GM23338 (cell line): Measurements from ENCODE around the gene CNGB1. TPM values are rescaled to one million over a fixed set of nuclear protein-coding genes. Genes with fewer than 3 reads are reported as not detected.

Experiments
- ATAC-seq: fragments of 200-7000 bp; cut with Tn5 transposase; 3 replicates; pipeline ENCODE4 v1.9.1; 2020
- DNase-seq: peaks from one replicate; pipeline ENCODE4 v3.0.0-alpha.2; 2015; ENCODE audit warnings: low spot score
- H2AFZ ChIP-seq: fragments of 200-600 bp; sonication (generic); 2 replicates; pipeline ENCODE4 v1.8.0; 2016; ENCODE audit warnings: antibody characterized with exemption, mild to moderate bottlenecking, moderate library complexity
- H3F3A ChIP-seq: fragments of 200-600 bp; sonication (generic); replicated peaks from 2 replicates; pipeline ENCODE4 v1.8.0; 2017; ENCODE audit warnings: antibody characterized with exemption, mixed run types, low read depth
- H3K27ac ChIP-seq: fragments of 200-600 bp; sonication (generic); 2 replicates; pipeline ENCODE4 v1.6.1; 2016; ENCODE audit warnings: low read depth
- H3K27me3 ChIP-seq: fragments of 200-600 bp; sonication (generic); 2 replicates; pipeline ENCODE4 v1.8.0; 2016; ENCODE audit warnings: mild to moderate bottlenecking, mixed run types, moderate library complexity; ENCODE audit not compliant: insufficient read depth
- H3K36me3 ChIP-seq: fragments of 200-600 bp; sonication (generic); 2 replicates; pipeline ENCODE4 v1.8.0; 2016; ENCODE audit warnings: mild to moderate bottlenecking; ENCODE audit not compliant: insufficient read depth
- H3K4me1 ChIP-seq: fragments of 200-600 bp; sonication (generic); 2 replicates; pipeline ENCODE4 v1.8.0; 2016; ENCODE audit warnings: mild to moderate bottlenecking, moderate library complexity; ENCODE audit not compliant: insufficient read depth
- H3K4me2 ChIP-seq: fragments of 200-600 bp; sonication (generic); 2 replicates; pipeline ENCODE4 v1.7.1; 2017; ENCODE audit warnings: mixed run types
- H3K4me3 ChIP-seq: fragments of 200-600 bp; sonication (generic); 2 replicates; pipeline ENCODE4 v1.6.1; 2016; ENCODE audit warnings: mixed run types
- H3K79me2 ChIP-seq: fragments of 200-600 bp; sonication (generic); replicated peaks from 2 replicates; pipeline ENCODE4 v1.8.0; 2017; ENCODE audit warnings: mild to moderate bottlenecking; ENCODE audit not compliant: insufficient read depth
- H3K9me2 ChIP-seq: fragments of 200-600 bp; sonication (generic); 2 replicates; pipeline ENCODE4 v1.8.0; 2017; ENCODE audit not compliant: insufficient read depth
- H4K20me1 ChIP-seq: fragments of 200-600 bp; sonication (generic); replicated peaks from 2 replicates; pipeline ENCODE4 v1.8.0; 2017; ENCODE audit warnings: mild to moderate bottlenecking; ENCODE audit not compliant: insufficient read depth
- H3K27ac Mint-ChIP-seq: 2 replicates; pipeline ENCODE4 v1.8.0; 2020; ENCODE audit warnings: inconsistent platforms, mild to moderate bottlenecking, moderate library complexity, mixed read lengths
- H3K27me3 Mint-ChIP-seq: 3 replicates; pipeline ENCODE4 v1.8.0; 2022; ENCODE audit warnings: low read depth, mild to moderate bottlenecking, moderate library complexity, mixed read lengths, inconsistent platforms; ENCODE audit not compliant: insufficient read depth, poor library complexity
- H3K36me3 Mint-ChIP-seq: 3 replicates; pipeline ENCODE4 v1.8.0; 2021; ENCODE audit warnings: low read depth, mild to moderate bottlenecking, inconsistent platforms, moderate library complexity, mixed read lengths
- H3K4me1 Mint-ChIP-seq: 3 replicates; pipeline ENCODE4 v1.8.0; 2020; ENCODE audit warnings: mild to moderate bottlenecking, inconsistent platforms, mixed read lengths
- H3K4me3 Mint-ChIP-seq: 3 replicates; pipeline ENCODE4 v1.8.0; 2021; ENCODE audit warnings: moderate library complexity, mild to moderate bottlenecking, inconsistent platforms, mixed read lengths
- H3K9me3 Mint-ChIP-seq: 3 replicates; pipeline ENCODE4 v1.8.0; 2020; ENCODE audit warnings: moderate library complexity, mild to moderate bottlenecking, inconsistent platforms, mixed read lengths
- CREB1 ChIP-seq: fragments of 250-450 bp; sonication (Bioruptor Pico); IDR thresholded peaks from 2 replicates; pipeline ENCODE4 v1.5.0; 2020; ENCODE audit warnings: low read depth, mild to moderate bottlenecking, moderate library complexity
- CTCF ChIP-seq, 2 experiments: fragments of 200-600 bp in 1 of 2; sonication (generic) in 1 of 2; conservative IDR thresholded peaks; 2 replicates each; pipeline versions ENCODE4 v1.5.1 to v1.6.1; 2016 to 2017; ENCODE audit warnings: antibody characterized with exemption in 2 of 2, low read depth in 2 of 2, mild to moderate bottlenecking in 2 of 2, moderate library complexity in 1 of 2
- ETS1 ChIP-seq: IDR thresholded peaks from 2 replicates; pipeline ENCODE4 v1.6.1; 2016; ENCODE audit warnings: antibody characterized with exemption
- STAT1 ChIP-seq: IDR thresholded peaks from one replicate; pipeline ENCODE4 v1.6.1; 2016; ENCODE audit warnings: antibody characterized with exemption; ENCODE audit not compliant: unreplicated experiment
- ZNF114 ChIP-seq: fragments of 250-450 bp; sonication (Bioruptor Pico); IDR thresholded peaks from 2 replicates; pipeline ENCODE4 v1.5.0; 2020; ENCODE audit warnings: mild to moderate bottlenecking, moderate library complexity
- long read RNA-seq: library from polyadenylated mRNA; unstranded; transcript quantifications from one replicate; pipeline ENCODE4 v2.0.0, GENCODE V29; 2020; ENCODE audit not compliant: unreplicated experiment
- polyA plus RNA-seq: library from polyadenylated mRNA; unstranded; fragments of >200 nt; fragmentation: Nextera tagmentation; extraction: Ambion mirVana; gene quantifications from 2 replicates; pipeline ENCODE4 v1.2.1, GENCODE V29; 2016
- total RNA-seq: library from RNA; depleted of rRNA; stranded (reverse); fragments of >200 nt; shearing (Covaris generic); gene quantifications from 2 replicates; pipeline ENCODE4 v1.2.3, GENCODE V29; 2014; rRNA removed
- TF ChIP-seq, protein P1 (sequence below): IDR thresholded peaks from one replicate; pipeline ENCODE4 v1.6.1; 2018; ENCODE audit warnings: antibody characterized with exemption; ENCODE audit not compliant: unreplicated experiment
- TF ChIP-seq, protein P2 (sequence below): fragments of 250-450 bp; sonication (Bioruptor Pico); IDR thresholded peaks from 2 replicates; pipeline ENCODE4 v1.5.0; 2020; ENCODE audit warnings: mild to moderate bottlenecking, moderate library complexity

CNGB1 gene
- total RNA-seq: not detected in 2 replicates
- polyA plus RNA-seq: not detected in 2 replicates
- long read RNA-seq: 0 reads

- Mint-ChIP-seq H3K36me3 (no peaks in the 10 kb centered on the region), H3K4me1 (peaks cover 3% of the 10 kb centered on the region; the same call in 2 of the 3 replicates), H3K27ac (no peak within 1 kb of the TSS), H3K4me3 (no peak within 1 kb of the TSS), H3K9me3 (no peaks in the 10 kb centered on the region), H3K27me3 (peaks cover 7% of the 10 kb centered on the region)
- Histone ChIP-seq H3K9me2 (no peaks in the 10 kb centered on the region), H3K4me3 (no peak within 1 kb of the TSS), H3K27ac (no peak within 1 kb of the TSS), H3K36me3 (no peaks in the 10 kb centered on the region), H4K20me1 (no peaks in the 10 kb centered on the region), H3K4me2 (no peak within 1 kb of the TSS), H2AFZ (no peak within 1 kb of the TSS), H3K79me2 (no peaks in the 10 kb centered on the region), H3F3A (no peaks in the 10 kb centered on the region), H3K27me3 (no peaks in the 10 kb centered on the region), H3K4me1 (no peaks in the 10 kb centered on the region)
- no peak for ATAC-seq
- DNase-seq: no peak
- TF ChIP-seq ZNF114 (CRISPR knock-in tag) (no peak), STAT1 (no peak)
Measured at GRCh38 chr16:57970970-57971369, at the start of gene CNGB1. Gene CNGB1 (minus strand): TSS chr16:57971128. CDS start chr16:57967286, 3,842 bp downstream.

DNA sequence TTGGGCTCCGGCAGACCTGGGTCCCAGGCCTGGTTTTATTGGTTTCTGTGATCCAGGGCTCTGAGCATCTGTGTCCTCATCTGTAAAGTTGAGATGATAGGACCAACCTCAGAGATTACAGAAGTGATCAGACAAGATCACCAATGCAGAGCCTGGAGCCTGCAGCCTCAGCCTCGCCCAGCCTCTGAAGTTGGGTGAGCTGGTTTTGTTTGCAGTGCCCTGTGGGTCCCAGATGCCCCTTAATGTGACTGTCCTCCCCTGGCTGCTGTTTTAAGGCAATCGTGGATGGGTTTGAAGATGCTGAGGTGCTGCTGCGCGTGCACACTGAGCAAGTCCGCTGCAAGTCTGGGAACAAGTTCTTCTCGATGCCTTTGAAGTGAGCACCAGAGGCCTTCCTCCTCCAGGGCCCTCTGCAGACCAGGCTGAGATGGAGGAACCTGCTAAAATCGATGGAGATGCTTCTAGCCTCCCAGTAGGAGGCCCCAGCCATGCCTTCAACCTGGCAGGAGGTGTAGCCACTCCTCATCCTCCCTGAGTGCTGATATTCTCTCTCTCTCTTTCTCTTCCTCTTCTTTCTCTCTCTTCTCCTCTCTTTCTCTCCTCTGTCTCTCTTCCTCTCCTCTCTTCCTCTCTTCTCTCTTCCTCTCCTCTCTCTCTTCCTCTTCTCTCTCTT lies 49.1 kb upstream of the CNGB1 start:
- Mint-ChIP-seq H3K9me3 (no peaks in the 10 kb centered on the region), H3K27ac (no peak overlapping the region), H3K27me3 (peaks cover 6% of the 10 kb centered on the region), H3K4me3 (no peak overlapping the region), H3K36me3 (no peaks in the 10 kb centered on the region), H3K4me1 (peaks cover 36% of the 10 kb centered on the region)
- H3K4me2 ChIP-seq: no peak overlapping the region
- H3K27me3 ChIP-seq: peaks cover 5% of the 10 kb centered on the region; the same call in 1 of the 2 replicates
- no peak overlapping the region for H3K27ac ChIP-seq
- no peak for DNase-seq
- H3K4me1 ChIP-seq: peaks cover 24% of the 10 kb centered on the region
- no peak for ATAC-seq
- no peaks in the 10 kb centered on the region; the same call in 1 of the 2 replicates for H3K36me3 ChIP-seq
- H3F3A ChIP-seq: peaks cover 7% of the 10 kb centered on the region; the same call in 1 of the 2 replicates
- no peak overlapping the region for H2AFZ ChIP-seq
- no peaks in the 10 kb centered on the region for H3K9me2 ChIP-seq
- H3K4me3 ChIP-seq: no peak overlapping the region
- no peaks in the 10 kb centered on the region; the same call in 1 of the 2 replicates for H3K79me2 ChIP-seq
- 0 out of 2 replicates have a peak, but pooled peaks cover 4% of the 10 kb centered on the region for H4K20me1 ChIP-seq
- TF ChIP-seq, protein P1, sequence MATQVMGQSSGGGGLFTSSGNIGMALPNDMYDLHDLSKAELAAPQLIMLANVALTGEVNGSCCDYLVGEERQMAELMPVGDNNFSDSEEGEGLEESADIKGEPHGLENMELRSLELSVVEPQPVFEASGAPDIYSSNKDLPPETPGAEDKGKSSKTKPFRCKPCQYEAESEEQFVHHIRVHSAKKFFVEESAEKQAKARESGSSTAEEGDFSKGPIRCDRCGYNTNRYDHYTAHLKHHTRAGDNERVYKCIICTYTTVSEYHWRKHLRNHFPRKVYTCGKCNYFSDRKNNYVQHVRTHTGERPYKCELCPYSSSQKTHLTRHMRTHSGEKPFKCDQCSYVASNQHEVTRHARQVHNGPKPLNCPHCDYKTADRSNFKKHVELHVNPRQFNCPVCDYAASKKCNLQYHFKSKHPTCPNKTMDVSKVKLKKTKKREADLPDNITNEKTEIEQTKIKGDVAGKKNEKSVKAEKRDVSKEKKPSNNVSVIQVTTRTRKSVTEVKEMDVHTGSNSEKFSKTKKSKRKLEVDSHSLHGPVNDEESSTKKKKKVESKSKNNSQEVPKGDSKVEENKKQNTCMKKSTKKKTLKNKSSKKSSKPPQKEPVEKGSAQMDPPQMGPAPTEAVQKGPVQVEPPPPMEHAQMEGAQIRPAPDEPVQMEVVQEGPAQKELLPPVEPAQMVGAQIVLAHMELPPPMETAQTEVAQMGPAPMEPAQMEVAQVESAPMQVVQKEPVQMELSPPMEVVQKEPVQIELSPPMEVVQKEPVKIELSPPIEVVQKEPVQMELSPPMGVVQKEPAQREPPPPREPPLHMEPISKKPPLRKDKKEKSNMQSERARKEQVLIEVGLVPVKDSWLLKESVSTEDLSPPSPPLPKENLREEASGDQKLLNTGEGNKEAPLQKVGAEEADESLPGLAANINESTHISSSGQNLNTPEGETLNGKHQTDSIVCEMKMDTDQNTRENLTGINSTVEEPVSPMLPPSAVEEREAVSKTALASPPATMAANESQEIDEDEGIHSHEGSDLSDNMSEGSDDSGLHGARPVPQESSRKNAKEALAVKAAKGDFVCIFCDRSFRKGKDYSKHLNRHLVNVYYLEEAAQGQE: no peak
- TF ChIP-seq CTCF (conservative IDR thresholded peaks at IDR 0.05; ENCODE audit: low read depth in 2 of 2) (no peak), STAT1 (no peak), CREB1 (CRISPR knock-in tag) (no peak), ETS1 (no peak)
- TF ChIP-seq, protein P2, sequence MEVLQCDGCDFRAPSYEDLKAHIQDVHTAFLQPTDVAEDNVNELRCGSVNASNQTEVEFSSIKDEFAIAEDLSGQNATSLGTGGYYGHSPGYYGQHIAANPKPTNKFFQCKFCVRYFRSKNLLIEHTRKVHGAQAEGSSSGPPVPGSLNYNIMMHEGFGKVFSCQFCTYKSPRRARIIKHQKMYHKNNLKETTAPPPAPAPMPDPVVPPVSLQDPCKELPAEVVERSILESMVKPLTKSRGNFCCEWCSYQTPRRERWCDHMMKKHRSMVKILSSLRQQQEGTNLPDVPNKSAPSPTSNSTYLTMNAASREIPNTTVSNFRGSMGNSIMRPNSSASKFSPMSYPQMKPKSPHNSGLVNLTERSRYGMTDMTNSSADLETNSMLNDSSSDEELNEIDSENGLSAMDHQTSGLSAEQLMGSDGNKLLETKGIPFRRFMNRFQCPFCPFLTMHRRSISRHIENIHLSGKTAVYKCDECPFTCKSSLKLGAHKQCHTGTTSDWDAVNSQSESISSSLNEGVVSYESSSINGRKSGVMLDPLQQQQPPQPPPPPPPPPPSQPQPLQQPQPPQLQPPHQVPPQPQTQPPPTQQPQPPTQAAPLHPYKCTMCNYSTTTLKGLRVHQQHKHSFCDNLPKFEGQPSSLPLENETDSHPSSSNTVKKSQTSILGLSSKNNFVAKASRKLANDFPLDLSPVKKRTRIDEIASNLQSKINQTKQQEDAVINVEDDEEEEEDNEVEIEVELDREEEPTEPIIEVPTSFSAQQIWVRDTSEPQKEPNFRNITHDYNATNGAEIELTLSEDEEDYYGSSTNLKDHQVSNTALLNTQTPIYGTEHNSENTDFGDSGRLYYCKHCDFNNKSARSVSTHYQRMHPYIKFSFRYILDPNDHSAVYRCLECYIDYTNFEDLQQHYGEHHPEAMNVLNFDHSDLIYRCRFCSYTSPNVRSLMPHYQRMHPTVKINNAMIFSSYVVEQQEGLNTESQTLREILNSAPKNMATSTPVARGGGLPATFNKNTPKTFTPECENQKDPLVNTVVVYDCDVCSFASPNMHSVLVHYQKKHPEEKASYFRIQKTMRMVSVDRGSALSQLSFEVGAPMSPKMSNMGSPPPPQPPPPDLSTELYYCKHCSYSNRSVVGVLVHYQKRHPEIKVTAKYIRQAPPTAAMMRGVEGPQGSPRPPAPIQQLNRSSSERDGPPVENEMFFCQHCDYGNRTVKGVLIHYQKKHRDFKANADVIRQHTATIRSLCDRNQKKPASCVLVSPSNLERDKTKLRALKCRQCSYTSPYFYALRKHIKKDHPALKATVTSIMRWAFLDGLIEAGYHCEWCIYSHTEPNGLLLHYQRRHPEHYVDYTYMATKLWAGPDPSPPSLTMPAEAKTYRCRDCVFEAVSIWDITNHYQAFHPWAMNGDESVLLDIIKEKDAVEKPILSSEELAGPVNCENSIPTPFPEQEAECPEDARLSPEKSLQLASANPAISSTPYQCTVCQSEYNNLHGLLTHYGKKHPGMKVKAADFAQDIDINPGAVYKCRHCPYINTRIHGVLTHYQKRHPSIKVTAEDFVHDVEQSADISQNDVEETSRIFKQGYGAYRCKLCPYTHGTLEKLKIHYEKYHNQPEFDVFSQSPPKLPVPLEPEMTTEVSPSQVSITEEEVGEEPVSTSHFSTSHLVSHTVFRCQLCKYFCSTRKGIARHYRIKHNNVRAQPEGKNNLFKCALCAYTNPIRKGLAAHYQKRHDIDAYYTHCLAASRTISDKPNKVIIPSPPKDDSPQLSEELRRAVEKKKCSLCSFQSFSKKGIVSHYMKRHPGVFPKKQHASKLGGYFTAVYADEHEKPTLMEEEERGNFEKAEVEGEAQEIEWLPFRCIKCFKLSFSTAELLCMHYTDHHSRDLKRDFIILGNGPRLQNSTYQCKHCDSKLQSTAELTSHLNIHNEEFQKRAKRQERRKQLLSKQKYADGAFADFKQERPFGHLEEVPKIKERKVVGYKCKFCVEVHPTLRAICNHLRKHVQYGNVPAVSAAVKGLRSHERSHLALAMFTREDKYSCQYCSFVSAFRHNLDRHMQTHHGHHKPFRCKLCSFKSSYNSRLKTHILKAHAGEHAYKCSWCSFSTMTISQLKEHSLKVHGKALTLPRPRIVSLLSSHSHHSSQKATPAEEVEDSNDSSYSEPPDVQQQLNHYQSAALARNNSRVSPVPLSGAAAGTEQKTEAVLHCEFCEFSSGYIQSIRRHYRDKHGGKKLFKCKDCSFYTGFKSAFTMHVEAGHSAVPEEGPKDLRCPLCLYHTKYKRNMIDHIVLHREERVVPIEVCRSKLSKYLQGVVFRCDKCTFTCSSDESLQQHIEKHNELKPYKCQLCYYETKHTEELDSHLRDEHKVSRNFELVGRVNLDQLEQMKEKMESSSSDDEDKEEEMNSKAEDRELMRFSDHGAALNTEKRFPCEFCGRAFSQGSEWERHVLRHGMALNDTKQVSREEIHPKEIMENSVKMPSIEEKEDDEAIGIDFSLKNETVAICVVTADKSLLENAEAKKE (CRISPR knock-in tag): no peak
